NCI-H226 (cell line): ENCODE measurements around the gene SNCA.
A peak's percentile ranks its signal among the peaks of the same experiment; 100 is the strongest.

ENCODE experiments used
- DNase-seq: peaks from one replicate; pipeline ENCODE4 v3.0.0-alpha.2; 2015

The SNCA gene

DNA sequence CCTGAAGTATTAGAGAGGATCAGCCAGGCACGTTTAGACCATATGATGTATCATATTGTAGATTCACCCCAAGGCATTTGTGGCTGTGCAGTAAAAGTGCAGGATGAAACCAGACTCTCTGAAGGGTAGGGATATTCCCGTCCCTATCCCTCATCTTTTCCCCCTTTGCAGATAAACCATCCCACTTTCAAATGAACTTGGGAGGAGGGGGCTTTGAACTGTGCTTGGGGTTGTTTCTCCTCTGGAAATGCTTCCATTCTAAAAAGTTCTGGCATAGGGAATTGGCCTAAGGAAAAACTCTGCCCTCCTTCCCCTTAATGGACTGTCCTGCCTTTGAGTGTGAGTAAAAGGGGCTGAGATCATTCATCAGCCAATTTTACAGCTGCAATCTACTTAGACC, 23.8 kb downstream of the SNCA start:
- no peak for DNase-seq

DNA sequence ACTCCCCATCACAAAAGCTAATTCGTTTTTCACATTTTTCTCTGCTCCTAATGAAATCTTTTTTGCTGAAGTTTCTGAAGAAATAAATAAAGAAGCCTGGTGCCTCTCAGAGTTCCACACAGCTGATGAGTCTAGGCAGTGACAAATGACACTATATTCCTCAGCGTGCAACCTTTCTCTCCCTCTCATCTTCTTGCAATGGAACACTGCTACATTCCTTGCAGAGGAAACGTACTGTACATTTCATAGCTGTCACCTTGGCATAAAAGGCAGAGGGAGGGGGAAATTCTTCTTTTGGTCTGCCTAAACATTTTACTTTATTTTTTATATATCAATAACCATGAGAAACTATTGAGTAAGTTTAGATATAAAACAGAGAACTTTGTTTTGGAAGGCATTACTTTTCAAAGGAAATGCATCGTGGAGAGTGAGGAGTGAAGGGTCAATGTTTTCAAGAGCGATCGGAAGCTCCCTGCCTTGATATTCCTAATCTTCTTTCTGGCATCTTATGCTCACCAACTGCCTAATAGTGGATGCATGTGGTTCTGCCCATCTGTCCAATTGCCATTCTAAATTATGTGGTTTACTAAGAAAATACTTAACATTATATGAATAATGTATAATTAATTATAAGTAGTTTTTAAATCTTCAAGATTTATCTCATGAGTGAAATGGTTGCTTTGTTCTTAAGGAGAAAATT, 29.4 kb downstream of the SNCA start:
- DNase-seq, result no peak

DNA sequence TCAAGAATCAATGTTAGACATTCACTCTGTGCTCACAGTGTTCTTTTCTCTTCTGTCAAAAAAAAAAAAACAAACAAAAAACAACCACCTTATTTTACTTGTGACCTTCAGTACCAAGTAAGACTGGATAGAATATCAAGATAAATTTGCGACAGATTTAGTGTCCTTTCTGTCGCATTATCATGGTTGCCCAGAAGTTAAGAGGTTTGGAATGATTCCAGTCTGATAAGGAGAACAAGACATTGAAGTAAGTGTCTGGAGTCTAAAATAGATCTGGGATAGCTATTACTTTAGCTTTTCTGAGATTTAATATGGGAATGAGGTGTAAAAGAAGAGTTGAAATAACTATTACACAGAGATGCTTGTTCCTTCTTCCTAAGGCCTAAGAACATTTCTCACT, 31.7 kb downstream of the SNCA start:
- no peak for DNase-seq

DNA sequence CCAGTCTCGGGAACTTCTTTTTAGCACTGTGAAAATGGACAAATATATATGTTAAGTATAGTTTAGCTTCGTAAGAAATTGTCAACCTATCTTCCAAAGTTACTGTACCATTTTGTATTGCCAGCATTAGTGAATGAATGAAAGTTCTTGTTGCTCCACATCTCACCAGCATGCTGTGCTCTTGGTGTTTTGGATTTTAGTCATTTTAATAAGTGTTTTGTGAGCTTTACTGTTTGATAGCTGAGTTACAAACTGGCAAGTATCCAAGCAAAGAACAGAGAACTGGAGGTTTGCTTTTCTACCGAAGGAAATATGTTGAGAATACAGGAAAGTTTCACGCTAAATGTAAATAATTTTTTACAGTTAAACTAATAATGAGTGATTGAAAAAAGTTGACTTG, 33.0 kb downstream of the SNCA start:
- DNase-seq, result no peak

DNA sequence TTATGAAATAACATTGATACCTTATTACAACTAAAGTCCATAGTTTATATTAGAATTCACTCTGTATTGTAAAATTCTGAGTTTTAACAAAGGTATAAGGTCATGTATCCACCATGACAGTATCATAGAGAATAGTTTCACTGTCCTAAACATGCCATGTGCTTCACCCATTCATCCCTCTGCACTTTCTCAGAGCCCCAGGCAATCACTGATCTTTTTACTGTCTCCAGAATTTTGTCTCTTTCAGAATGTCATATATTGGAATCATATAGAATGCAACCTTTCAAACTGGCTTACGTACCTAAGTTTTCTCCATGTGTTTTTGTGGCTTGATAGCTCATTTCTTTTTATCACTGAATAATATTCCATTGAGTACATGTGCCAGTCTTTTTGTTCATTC, 33.9 kb downstream of the SNCA start:
- no peak for DNase-seq

DNA sequence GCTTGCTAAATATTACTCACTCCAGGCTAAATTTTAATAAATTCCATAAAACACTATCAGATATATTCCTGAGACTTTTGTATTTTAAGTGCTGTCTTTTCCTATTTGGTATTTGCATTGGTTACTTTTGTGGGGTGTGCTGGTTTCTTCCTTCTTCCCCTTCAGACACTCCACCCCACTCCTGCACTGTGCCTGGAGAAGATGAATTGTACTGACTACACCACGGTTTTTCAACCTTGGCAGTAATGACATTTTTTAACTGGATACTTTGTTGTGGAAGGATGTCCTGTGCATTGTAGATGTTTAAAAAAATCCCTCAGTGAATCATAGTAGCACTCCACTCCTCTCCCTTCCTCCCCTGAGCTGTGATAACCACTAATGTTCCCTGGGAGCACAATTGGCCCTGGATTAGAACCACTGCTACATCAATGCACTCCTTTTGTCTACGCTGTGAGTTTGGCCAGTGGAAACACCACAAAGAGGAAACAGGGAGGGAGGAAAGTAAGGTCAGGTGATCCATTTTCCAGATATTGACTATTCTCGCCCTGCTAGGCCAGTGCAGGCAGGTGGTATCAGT, 36.3 kb downstream of the SNCA start:
- DNase-seq, result peak; percentile 41

DNA sequence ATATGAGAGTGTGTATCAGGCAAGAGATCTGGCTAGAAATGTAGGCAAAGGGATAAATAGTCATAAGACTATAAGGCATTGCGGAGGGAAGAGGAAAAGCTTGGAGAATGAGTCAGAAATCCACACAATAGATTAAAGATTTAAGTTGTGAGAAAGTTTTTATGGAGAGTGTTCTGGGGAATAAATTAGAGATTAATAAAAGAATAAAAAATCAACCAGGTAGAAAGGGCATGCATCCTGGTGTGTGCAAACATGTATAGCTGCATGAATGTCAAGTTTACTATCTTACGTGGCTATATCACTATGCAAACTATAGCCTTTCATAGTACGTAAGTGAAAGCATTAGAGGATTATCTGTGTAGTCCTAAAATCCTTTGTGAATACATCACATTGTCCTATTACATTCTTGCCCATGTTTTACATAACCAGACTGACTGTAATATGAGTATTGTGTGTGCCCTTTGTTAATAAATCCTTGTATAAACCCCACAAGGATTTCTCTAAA, 36.9 kb downstream of the SNCA start:
- DNase-seq, result peak; percentile 20

DNA sequence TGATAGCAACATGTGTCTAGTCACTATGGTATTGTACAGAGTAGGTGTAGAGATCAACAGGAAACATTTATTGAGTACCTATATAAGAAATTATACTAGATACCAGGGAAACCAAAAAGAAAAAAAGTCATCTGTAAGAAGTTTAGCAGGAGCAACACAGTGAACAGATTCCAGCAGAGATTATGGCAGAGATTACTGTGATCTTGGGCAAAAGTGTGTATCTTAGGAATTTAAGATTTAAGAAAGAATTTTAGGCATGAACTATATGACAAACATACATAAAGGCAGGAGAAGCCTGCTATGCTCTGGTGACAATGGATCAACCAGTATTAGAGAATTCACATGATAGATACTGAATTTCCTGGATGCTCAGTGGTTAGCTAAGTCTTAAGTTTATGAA, 37.9 kb downstream of the SNCA start:
- DNase-seq, result no peak

DNA sequence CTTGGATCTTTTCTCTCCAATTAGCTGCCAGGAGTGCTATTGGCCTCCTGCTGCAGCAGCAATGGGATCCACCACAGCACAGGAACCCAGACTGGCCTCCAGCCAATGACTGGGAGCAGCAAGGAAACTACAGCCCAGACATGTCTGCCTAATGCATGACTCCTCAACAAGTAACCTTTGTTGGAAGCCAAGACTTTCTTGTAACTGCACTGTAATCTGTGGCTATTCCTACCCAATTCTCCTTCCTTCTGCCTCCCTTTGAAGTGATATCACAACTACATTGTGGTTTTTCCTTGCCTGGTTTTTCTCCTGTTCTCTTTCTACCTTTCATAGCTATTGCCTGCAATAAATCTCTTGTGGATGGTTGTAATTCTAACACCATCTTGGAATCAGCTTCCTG, 39.8 kb downstream of the SNCA start:
- DNase-seq, result peak; percentile 67

DNA sequence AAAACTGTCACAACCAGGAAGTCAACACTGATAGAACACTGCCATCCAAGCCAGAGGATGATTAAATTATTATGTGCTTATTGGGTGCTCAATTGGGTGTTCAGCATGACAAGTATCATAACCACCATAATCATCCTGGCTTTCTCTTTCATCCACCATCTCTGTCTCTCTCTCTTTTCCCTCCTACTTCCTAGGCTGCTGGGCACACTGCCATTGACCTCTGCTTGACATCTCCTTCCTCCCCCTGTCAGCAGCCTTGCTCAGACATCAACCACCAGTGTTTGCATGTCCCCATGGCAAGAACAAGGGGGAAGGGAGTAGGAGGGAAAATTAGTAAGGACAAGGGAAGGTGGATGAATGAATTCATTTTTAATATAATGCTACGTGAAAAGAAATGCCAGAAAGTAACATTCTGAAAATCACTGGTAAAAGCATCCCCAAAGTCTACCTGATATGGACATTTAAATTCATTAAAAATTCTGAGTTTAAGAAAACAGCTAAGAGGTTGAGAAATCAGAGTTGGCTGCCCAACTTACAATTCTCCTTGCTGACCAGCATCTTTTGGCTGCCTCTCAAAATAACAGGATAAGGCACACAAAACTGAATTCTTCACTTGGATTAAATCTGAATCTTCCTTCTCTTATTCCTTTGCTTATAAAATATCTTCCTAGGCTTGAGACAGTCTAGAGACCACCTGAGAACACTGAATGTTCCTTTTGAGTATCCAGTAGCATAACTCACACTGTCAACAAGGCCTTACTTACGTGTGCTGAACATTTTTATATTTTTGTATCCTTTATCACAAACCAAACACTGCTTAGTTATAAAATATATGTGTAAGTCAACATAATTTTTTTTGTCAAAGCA, 48.5 kb downstream of the SNCA start:
- peak; percentile 44 for DNase-seq

DNA sequence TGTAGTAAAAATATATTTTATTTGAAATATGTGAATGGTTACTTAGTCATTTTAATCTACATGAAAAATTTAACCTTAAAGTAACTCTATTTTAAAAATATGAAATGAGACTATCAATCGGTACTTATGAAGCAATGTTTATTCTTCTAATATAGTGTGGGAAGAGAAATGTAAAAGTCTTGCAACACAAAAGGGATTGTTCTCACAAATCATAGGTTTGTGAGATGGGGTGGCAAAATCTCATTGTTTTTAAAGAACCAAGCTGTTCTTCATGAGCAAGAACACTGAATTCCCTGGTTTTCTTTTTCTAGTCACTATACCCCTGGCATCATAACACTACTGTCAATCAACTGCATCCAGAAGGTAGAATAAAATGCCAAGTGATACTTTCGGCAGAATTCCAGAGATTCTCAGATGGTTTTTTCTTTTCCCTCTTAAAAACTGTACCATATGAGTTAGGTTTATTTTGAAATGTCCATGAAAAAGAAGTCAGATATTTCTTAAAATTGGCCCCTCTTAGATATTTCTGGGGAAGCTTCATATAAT, 52.2 kb downstream of the SNCA start:
- no peak for DNase-seq

DNA sequence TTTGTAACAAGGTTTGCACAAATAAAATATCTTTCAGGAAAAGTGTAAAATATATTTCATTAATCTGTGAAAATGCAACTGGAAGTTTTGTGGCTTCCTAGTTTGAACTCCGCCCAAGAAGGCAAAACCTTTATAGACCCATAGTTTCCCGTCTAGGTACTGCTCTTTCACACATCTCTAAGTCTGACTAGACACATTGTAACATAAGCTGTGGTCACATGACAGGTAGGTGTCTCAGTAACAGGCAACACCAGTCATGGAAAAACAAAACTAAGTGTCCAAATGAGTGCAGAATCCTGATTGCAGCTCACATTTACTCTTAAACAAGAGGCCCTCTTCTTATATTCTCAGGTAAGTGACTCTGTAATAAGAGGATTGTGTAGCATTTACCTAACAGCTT, 55.6 kb downstream of the SNCA start:
- no peak for DNase-seq

DNA sequence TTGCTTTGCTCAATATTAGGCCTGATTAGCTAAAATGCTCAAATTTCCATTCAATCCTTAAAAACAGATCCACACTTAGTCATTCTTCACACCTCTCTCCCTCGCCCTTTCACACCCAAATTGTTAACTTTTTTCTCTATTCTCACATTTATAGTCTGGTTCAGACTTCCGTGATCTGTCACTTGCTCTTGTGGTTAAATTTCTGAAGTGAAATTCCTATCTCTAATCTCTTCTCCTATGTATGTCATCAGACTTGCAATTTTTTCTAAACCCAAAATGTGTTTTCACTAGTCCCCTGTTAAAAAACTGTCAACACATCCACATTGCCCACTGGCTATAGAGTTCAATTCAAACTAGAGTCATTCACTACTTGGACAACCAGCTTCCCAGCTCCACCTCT, 63.2 kb downstream of the SNCA start:
- no peak for DNase-seq

DNA sequence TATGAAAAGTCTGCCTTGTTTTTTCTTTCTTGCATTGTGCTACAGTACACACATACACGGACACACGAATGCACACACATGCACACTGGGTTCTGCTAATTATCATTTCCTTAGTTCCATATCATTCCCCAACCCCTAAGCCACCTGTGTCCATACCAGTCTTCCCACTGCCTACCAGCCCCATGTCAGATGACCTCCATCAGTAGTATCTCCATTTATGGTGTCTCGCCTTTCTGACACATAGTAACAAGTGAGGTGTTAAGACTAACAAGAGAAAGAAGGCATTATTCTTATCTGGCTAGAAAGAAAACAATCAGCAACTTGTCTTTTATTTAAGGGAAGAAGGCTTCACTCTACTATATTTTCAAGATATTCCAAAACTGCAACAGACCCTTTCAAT, 67.1 kb downstream of the SNCA start:
- no peak for DNase-seq

DNA sequence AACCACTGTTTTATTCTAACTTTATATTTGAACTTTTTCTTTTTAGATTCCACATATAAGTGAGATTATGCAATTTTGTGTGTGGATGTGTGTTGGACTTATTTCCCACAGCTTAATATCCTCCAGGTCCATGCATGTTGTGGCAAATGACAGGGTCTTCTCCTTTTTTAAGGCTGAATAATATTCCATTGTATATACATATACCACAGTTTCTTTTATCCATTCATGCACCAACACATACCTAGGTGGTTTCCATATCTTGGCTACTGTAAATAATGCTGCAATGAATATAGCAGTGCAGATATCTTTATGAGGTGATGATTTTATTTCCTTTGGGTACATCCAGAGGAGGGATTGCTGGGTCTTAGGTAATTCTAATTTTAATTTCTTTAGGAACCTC, 69.0 kb downstream of the SNCA start:
- no peak for DNase-seq

DNA sequence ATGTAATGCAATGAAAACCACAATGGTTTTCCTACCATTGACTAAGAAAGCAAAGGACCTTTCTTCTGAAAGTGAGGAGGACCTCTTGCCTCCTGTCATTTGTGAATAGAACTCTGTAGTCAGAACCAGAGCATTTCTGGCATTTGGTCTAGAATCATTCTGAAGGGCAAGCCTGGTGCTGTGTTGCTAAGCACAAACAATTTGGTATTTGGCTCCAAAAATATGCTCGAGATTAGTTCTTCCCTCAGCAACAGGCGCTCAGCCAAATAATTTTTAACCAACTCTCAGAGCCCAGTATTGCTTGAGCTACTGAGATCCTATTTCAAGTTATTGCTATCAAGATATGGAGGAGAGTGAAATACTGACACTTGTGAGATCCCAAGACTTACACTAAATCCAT, 71.0 kb downstream of the SNCA start:
- peak; percentile 71 for DNase-seq

DNA sequence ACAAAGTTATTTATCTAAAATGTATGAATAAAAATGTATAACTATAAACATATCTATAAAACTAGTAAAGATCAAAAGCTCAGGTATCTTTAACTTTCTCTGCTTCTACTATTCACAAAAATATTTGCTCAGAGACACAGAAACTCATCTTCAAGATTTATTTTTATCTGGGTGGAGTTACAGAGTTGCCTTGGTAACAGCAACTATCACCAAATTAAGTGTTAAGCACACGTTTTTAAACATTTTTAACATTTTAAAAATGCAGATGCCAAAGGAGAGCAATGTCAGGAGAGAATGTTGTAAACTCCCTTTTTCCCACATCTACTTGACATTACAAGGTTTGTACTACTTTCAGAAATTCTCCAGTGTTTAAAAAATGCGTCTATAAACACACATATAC, 71.4 kb downstream of the SNCA start:
- DNase-seq, result no peak

DNA sequence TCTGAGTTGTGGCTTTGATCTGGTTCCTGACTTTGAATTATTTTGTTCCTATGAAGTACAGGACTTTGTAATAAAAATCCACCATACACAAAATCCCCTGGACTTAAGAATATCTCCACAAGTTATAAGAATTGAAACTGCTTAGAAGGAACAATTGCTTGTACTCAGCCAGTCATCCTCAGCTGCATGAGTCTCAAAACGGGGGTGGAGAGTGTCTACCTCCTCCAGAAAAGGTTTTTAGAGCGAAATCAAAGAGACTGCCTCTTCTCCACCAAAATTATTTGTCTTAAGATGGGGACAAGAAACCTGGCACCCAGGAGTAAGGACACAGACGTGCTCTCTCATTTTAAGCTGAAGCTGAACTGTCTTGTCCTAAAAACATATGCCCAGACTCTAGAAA, 74.7 kb downstream of the SNCA start:
- no peak for DNase-seq

DNA sequence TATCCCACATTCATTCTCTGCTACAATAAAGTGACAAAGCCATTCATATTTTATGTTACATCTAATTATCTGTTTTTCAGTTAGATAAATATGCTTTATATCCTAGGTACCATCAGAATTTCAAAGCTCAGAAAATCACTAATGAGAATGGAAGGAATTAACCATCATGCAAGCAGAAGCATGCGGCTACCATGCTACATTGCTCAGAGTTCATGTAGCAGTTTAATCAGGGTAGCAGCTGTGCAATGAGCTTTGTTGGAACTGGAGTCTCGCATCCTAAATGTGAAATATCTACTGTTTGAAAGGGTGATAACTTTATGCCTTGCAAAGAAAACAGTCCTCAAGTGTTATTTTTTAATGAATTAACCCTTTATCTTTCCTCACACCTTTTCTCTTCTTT, 77.5 kb downstream of the SNCA start:
- DNase-seq, result no peak

DNA sequence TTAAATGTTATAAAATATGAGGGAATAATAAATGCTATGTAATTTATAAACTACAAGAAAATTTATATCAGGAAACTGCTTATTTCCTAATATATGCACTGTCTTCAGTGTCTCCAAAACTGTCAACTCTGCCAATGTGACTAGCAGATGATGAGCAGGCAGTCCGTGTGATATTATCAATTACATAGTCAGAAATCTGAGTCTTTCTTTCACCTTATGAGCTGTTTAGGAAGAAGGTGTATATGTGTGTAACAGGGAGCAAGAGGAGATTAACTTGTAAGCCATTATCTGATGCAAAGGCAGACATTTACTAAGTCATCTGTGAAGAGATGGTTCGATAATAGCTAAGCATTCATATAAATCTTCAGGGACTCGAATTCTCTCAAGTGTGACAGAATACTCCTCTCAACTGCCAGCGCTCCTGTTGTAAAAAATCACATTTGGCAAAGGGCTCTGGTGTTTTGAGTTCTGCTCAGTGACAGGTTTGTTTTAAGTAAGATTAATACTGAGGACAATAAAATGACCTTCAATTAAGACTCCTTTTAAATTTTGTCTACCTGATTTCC, 79.7 kb downstream of the SNCA start:
- DNase-seq, result no peak

DNA sequence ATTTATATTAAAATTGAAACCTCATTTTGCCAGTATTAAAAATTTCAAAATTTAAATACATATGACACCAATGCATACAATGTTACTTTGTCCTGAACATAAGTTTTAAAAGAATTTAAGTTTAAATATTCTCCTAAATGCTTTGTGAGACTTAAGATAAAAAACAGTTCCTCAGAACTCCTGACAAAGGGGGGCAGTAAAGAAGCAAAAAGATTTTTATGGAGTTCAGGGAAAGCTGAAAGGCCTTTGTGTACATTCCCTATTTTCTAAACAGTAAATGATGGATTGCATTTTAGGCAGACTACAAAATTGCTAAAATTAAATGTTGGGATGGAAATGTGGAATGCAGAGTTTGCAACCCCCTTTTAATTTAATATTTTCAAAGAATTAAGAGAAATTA, 81.7 kb downstream of the SNCA start:
- DNase-seq, result peak; percentile 6

DNA sequence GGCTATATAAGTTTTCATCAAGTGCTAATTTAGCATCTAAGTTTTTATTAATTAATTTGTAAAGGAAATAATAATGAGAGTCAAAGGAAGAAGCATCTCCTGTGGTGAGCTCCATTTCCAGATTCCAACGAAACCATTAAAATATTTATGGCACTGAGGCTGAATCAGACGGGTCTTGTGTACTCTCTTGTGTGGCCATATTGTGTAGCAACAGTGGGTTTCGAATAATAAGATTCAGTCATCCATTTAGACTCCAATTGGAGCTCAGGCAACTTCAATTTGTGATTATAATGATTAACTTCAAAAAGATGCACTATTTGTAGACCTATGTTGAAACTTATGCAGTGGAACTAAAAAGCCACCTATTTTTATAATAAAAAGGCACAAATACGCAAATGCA, 82.4 kb downstream of the SNCA start:
- no peak for DNase-seq

DNA sequence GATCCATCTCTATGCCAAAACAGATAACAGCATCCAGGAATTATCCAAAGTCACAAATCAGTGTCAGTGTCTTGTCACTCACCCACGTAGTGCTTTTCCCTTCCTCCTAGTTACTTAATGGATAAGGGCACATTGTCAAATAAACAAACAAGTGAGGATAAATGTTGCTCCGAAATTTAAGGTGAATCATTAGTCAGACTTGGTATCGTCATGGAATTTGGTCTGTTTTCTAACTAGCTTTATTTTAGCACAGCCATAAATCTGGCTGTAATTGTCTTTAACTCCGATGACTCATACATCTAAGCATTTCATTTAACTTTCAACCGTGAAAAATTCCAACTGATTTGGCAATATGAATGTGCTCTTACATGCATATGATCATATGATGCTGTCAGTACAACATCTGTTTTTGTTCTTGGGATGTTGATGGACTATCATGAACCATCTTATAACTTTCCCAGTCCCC, 83.3 kb downstream of the SNCA start:
- peak; percentile 84 for DNase-seq
